CD1c-positive myeloid dendritic cell (primary cell): Measurements from ENCODE around the gene ABCA4.

Experiments used
- DNase-seq: peaks from one replicate; pipeline ENCODE4 v3.0.0-alpha.2; 2016; ENCODE audit errors: extremely low spot score

ABCA4 gene

GRCh38 chr1:94122201-94122970 is 1.4 kb upstream of the ABCA4 start:
- no peak for DNase-seq

DNA sequence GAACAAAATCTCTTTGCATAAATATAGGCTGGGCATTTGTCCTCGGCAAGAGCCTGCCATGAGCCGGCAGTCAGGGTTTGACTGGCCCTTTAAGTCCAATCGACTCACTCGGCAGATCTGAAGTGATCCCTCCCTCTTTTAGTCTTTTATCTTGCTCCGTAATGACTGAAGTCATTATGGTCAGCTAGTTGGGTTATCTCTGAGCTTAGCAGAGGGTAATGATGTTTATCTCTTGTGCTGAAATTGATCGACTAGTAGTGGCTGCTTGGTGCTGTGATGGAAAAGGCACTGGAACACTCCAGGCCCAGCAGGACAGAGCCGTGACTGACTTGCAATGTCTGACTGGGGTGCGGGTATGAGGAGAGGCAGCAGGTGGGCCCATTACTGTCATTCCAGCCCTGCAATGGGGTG is 468 bp upstream of the ABCA4 start:
- no peak for DNase-seq

- DNase-seq = no peak
Measured at GRCh38 chr1:94120570-94120901, 412 bp downstream of the ABCA4 start.

GRCh38 chr1:94119796-94120569 is 965 bp downstream of the ABCA4 start:
- no peak for DNase-seq

- DNase-seq = no peak
Measured at GRCh38 chr1:94119306-94119705, 1.6 kb downstream of the ABCA4 start.

GRCh38 chr1:94118471-94118870 is 2.5 kb downstream of the ABCA4 start:
- no peak for DNase-seq

DNA sequence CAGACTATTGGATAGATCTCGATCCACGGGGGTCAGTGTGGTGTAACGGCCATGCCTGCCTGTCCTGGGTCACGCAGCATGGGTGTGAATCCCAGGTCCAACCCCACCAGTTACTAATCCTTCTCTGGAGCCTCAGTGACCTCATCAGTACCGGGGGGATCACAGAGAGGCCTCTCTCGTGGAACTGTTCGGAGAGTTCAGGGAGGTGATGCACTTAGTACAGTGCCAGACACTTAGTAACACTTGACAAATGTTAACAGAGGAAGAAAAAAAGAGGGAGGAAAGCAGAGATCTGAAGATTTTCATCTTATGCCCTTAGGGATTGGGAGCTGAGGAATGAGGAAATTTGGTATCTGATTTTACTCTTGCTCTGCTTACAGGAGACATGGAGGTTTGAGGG is 2.9 kb downstream of the ABCA4 start:
- no peak for DNase-seq

DNA sequence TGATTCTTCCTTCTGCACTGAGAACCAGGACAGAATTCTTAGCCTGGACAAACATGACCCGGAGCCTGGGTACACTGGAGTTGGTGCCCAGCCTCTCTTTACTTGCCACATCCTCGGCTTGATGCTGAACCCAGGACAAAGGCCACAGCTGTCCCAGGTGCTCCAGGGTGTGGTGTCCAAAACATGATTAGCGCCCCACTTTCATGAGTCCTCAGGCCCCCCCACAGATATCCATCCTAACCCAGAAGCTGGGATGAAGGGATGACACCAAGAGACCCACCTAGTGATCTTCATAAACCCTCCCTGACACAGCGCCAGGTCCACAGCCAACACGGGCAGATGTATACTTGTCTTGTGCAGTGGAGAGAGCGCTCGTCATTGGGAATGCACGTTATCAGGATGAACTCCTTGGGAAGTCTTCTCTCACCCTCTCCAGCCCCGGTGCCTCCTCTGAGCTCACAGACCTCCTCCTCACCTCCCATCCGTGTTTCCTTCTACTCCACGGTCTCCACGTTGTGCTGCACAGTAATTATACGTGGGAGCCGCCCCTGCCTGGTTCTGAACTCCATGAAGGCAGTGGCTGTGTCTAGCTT is 3.6 kb downstream of the ABCA4 start:
- no peak for DNase-seq

DNA sequence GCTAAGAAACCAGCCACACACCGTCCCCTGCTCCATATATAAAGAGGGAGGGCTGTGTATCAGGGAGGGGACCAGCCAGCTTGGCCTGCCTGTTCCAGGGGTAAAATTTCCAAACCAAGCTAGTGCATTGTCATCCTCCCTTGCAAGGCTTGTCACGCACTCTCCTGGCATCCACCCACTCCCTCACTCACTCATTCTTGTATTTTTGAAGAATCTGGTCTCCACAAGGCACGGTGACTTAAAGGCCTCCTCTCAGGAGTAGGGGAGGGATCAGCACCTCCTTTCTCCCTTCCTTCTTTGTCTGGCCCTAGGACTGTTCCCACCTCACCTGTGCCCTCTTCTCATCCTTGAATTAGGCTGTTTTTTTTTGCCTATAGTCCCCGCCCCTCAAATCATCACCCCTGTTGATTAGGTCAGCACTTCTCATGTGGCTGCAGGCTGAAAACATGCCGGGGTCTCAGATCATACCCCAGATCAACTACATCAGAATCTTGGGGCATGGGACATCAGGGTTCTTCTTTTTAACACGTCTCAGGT is 5.0 kb downstream of the ABCA4 start:
- no peak for DNase-seq

GRCh38 chr1:94115254-94115899 is 5.6 kb downstream of the ABCA4 start:
- DNase-seq = no peak

GRCh38 chr1:94113589-94114226 is 7.2 kb downstream of the ABCA4 start:
- no peak for DNase-seq

GRCh38 chr1:94111879-94112278 is 9.1 kb downstream of the ABCA4 start:
- DNase-seq = no peak

DNA sequence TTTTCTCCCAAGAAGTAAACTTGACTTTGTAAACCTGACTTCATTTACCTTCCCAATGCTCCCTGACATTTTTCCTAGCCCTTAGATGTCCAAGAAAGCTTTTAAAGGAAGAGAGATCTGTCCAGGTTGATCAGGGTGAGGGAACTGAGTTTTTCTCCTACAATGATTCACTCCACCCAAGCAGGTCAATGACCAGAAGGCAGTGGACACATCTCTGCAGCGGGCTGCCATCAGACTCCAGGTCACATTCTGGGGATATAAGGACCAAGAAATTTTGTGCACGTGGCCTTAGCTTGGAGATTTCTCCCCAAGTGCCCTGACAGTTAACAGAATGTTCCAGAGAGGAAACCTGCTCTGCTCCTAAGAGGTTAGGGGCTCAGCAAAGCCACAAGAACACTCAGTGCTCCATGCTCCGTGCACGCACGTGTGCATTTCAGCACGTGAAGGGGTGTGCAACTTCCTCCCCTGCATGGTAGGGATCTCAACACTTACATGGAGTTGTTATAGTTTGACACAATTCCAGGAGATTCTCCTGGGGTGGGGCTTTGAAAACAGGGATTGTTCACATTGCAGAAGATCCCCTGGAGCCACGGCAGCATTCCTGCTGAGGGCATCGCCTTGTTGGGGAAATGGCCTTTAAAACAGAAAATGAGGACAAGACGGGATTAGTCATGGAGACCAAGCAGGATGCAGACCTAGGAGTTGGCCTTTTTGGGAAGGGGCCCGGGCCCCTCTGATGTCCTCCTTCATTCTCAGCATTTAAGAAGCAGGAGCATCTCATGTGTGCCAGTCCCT is 9.8 kb downstream of the ABCA4 start:
- DNase-seq = no peak

DNA sequence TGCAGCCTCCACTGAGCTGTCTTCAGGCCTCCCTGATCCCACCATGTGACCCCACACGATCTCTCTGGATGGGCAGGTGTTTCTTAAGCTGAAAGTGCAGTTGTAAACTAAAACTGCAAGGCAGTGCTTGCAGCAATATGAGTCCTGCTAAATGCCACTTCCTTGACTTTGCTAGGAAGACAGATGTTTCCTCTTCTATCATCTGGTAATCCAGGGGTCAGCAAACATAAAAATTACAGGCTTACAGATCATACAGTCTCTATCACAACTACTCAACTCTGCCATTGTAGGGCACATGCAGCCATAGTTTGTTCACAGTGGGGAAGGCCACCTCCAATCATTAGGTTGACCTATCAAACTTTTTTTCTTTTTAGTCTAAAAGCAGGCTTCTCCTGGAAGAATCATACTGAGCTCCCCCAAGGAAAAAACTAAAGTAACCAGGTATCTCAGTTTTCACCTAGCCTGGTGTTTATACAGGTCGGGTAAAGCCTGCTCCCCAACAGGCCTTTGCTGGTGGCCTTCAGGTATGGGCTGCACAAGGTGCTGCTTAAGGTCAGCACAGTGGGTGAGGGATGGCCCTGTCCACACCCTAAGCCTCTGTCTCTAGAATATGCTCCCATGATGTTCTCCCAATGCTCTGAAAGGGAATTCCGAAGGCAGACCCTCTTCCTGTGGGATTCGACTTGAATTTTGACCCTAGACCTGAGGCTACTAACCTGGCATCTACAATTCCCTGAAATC is 10.8 kb downstream of the ABCA4 start:
- DNase-seq = no peak

- no peak for DNase-seq
Measured at GRCh38 chr1:94109478-94109877, 11.5 kb downstream of the ABCA4 start.

DNA sequence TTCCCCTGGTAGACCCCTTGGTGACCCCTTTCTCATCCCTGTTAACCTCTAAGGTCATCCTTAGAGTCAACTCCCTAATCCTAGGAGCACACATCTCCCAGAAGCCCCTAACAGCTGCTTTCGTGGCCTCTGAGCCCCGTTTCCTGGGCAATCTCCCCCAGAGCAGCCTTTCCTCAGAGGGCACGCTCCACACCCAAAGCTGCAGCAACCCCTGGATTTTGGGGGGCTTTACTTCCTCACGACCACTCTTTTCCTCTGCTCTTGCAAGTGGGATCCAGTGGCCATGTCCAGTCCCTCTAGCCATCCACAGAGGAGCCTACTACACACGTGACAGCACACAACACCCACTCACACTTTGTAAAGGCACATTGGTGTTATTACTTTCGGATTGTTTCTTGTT is 13.8 kb downstream of the ABCA4 start:
- no peak for DNase-seq

DNA sequence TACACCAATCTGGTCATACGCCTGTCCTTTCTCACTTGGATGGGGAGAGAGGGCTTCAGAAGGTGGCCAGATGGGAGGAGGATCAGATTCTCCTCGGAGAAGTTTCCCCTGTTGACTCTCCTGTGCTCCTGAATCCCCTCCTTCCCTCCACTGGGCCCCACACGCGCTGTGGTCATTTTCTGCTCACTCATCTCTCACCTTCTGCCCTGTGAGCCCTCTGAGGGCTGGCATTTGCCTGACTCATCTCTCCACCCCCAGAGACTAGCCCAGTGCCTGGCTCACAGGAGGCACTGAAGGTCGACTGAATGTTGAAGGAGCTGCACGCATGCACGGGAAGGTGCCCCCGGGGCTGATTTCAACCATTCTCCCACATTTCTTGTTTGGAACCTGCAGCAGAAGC is 14.2 kb downstream of the ABCA4 start:
- DNase-seq = no peak

DNA sequence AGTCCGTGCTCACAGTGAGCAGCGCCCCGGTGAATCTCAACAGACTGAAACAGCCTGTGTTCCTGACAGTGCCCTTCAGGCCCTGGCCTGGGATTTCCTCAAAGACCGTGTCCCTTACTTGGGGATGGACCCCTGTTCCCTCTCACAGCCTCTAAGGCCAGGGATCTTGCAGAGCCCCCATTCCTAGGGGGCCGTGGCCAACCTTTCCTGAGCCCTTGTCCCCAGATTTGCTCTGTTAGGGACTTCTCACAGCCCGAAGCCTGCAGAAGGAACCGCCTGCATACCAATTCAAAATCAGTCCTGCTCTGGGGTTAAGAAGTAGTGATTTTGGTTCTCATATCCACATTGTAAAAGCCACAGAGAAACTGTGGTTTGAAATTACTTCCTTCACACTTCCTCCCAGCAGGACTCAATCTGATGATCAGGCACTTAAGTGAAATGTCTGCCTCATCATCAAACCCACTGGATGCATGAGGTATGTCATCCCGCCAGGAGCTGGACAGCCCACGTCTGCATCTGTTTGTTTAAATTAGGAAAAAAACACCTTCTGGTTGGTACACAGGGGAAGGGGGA is 14.9 kb downstream of the ABCA4 start:
- peak; percentile 46 for DNase-seq

- DNase-seq = no peak
Measured at GRCh38 chr1:94105581-94105952, 15.4 kb downstream of the ABCA4 start.
